C4-2B (cell line): ENCODE results near the gene DHRS3.

Experiments used
- ZFX ChIP-seq: fragments of 450-650 bp; IDR thresholded peaks from 2 replicates; pipeline ENCODE4 v1.6.1; 2017
- TF ChIP-seq, protein P1 (sequence below): fragments of 450-650 bp; conservative IDR thresholded peaks from 2 replicates; pipeline ENCODE4 v1.5.1; 2017; ENCODE audit warnings: mild to moderate bottlenecking

GRCh38 chr1:12644237-12644636 is 26.2 kb upstream of the DHRS3 start:
- TF ChIP-seq, protein P1, sequence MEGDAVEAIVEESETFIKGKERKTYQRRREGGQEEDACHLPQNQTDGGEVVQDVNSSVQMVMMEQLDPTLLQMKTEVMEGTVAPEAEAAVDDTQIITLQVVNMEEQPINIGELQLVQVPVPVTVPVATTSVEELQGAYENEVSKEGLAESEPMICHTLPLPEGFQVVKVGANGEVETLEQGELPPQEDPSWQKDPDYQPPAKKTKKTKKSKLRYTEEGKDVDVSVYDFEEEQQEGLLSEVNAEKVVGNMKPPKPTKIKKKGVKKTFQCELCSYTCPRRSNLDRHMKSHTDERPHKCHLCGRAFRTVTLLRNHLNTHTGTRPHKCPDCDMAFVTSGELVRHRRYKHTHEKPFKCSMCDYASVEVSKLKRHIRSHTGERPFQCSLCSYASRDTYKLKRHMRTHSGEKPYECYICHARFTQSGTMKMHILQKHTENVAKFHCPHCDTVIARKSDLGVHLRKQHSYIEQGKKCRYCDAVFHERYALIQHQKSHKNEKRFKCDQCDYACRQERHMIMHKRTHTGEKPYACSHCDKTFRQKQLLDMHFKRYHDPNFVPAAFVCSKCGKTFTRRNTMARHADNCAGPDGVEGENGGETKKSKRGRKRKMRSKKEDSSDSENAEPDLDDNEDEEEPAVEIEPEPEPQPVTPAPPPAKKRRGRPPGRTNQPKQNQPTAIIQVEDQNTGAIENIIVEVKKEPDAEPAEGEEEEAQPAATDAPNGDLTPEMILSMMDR, result no peak
- TF ChIP-seq ZFX, result no peak
